ENCODE measurements around the gene BRD3OS. TPM values are rescaled to one million over a fixed set of nuclear protein-coding genes. Genes with fewer than 3 reads are reported as not detected.

BRD3OS gene
- total and polyA plus RNA-seq, 2 donors (not counting 1 experiment from before 2014, with no cell fraction given), result 12.0 to 25.3 TPM

- no peak for TF ChIP-seq EZH2 (IDR thresholded peaks at IDR 0.05; ENCODE audit: borderline replicate concordance, insufficient read depth, low read depth, low read length, poor library complexity, severe bottlenecking)
- no peak for TF ChIP-seq CTCF (IDR thresholded peaks at IDR 0.05)
- Histone ChIP-seq H3K4me2 (replicated peaks; ENCODE audit: low read depth, low read length, poor library complexity, severe bottlenecking) (no peak overlapping the region), H3K27me3 (replicated peaks in 1 of 4; ENCODE audit: control extremely low read depth in 1 of 4, control insufficient read depth in 3 of 4, insufficient read depth in 4 of 4, low read length in 3 of 4) (no peaks in the 10 kb centered on the region), H3K9ac (ENCODE audit: low read length) (no peak overlapping the region), H2AFZ (ENCODE audit: insufficient read depth, low read depth, low read length, poor library complexity, severe bottlenecking) (no peak overlapping the region), H3K9me3 (ENCODE audit: control extremely low read depth in 1 of 3, control insufficient read depth in 2 of 3, insufficient read depth in 1 of 3, low read length in 2 of 3) (peaks cover 1 to 23% (median 10%) of the 10 kb centered on the region in 3 donors), H4K20me1 (ENCODE audit: control insufficient read depth, insufficient read depth, low read length, poor library complexity, severe bottlenecking) (peaks cover 6% of the 10 kb centered on the region), H3K36me3 (replicated peaks in 1 of 2; ENCODE audit: control extremely low read depth in 1 of 2, control insufficient read depth in 1 of 2, extremely low read depth in 1 of 2, insufficient read depth in 2 of 2, low read length in 1 of 2) (peaks cover 0 to 58% of the 10 kb centered on the region in 2 experiments), H3K79me2 (ENCODE audit: control insufficient read depth, insufficient read depth, low read length) (no peaks in the 10 kb centered on the region), H3K4me3 (ENCODE audit: control extremely low read depth in 1 of 5, extremely low read depth in 1 of 5, insufficient read depth in 1 of 5, low read depth in 2 of 5, low read length in 4 of 5) (no peak overlapping the region), H3K4me1 (ENCODE audit: control insufficient read depth in 2 of 2, insufficient read depth in 2 of 2, low read length in 2 of 2) (no peaks in the 10 kb centered on the region), H3K27ac (ENCODE audit: low read length in 2 of 2) (no peak overlapping the region)
- CTCF ChIA-PET, result no interaction called here
- Mint-ChIP-seq H3K4me3 (no peak overlapping the region), H3K4me1 (no peaks in the 10 kb centered on the region), H3K27me3 (no peaks in the 10 kb centered on the region), H3K9me3 (ENCODE audit: insufficient read depth) (no peaks in the 10 kb centered on the region), H3K27ac (no peak overlapping the region)
- intact Hi-C loops (cut with micrococcal nuclease), result no loop called here
- POLR2A ChIA-PET, result no interaction called here
- WGBS (ENCODE audit: insufficient coverage), result over 99% methylated on average over 11 of the region's 17 CpGs
- ATAC-seq (ENCODE audit: low read depth) (no peak), DNase-seq (no peak)
These were observed 14.9 kb downstream of the BRD3OS start for GRCh38 chr9:134040176-134040565.

- 91% methylated on average over 21 of the region's 21 CpGs for WGBS (ENCODE audit: insufficient coverage)
- H3K9me3 ChIP-seq (ENCODE audit: control extremely low read depth in 1 of 3, control insufficient read depth in 2 of 3, insufficient read depth in 1 of 3, low read length in 2 of 3), result peaks cover 1 to 23% (median 10%) of the 10 kb centered on the region in 3 donors
- H3K27me3 ChIP-seq (replicated peaks in 1 of 4; ENCODE audit: control extremely low read depth in 1 of 4, control insufficient read depth in 3 of 4, insufficient read depth in 4 of 4, low read length in 3 of 4), result no peaks in the 10 kb centered on the region
- H3K27ac ChIP-seq (ENCODE audit: low read length in 2 of 2), result no peak overlapping the region
- H3K36me3 ChIP-seq (replicated peaks in 1 of 2; ENCODE audit: control extremely low read depth in 1 of 2, control insufficient read depth in 1 of 2, extremely low read depth in 1 of 2, insufficient read depth in 2 of 2, low read length in 1 of 2), result peaks cover 0 to 58% of the 10 kb centered on the region in 2 experiments
- CTCF ChIA-PET, result no interaction called here
- POLR2A ChIA-PET, result no interaction called here
- no peak overlapping the region for H2AFZ ChIP-seq (ENCODE audit: insufficient read depth, low read depth, low read length, poor library complexity, severe bottlenecking)
- TF ChIP-seq CTCF (IDR thresholded peaks at IDR 0.05), result no peak
- no peak for TF ChIP-seq EZH2 (IDR thresholded peaks at IDR 0.05; ENCODE audit: borderline replicate concordance, insufficient read depth, low read depth, low read length, poor library complexity, severe bottlenecking)
- Mint-ChIP-seq H3K9me3 (ENCODE audit: insufficient read depth) (no peaks in the 10 kb centered on the region), H3K27me3 (no peaks in the 10 kb centered on the region), H3K4me1 (no peaks in the 10 kb centered on the region), H3K4me3 (no peak overlapping the region), H3K27ac (no peak overlapping the region)
- H3K4me2 ChIP-seq (replicated peaks; ENCODE audit: low read depth, low read length, poor library complexity, severe bottlenecking), result no peak overlapping the region
- no peaks in the 10 kb centered on the region for H3K4me1 ChIP-seq (ENCODE audit: control insufficient read depth in 2 of 2, insufficient read depth in 2 of 2, low read length in 2 of 2)
- no peak overlapping the region for H3K9ac ChIP-seq (ENCODE audit: low read length)
- no peaks in the 10 kb centered on the region for H3K79me2 ChIP-seq (ENCODE audit: control insufficient read depth, insufficient read depth, low read length)
- no peak overlapping the region for H3K4me3 ChIP-seq (ENCODE audit: control extremely low read depth in 1 of 5, extremely low read depth in 1 of 5, insufficient read depth in 1 of 5, low read depth in 2 of 5, low read length in 4 of 5)
- intact Hi-C loops (cut with micrococcal nuclease), result no loop called here
- no peak for ATAC-seq (ENCODE audit: low read depth)
- peaks cover 14% of the 10 kb centered on the region for H4K20me1 ChIP-seq (ENCODE audit: control insufficient read depth, insufficient read depth, low read length, poor library complexity, severe bottlenecking)
- no peak for DNase-seq
These were observed 15.7 kb downstream of the BRD3OS start for GRCh38 chr9:134040781-134041648.
